IPS DF 6.9 (cell line): ENCODE measurements around the gene CYP2W1.
"Not testable (repeated sequence)": the region's sequence is repeated elsewhere in the genome, so short reads cannot be mapped to it uniquely, and the experiment has no call there.

Experiments used
- DNase-seq: peaks from one replicate; pipeline ENCODE4 v3.0.0-alpha.2; 2013; ENCODE audit warnings: low read depth, low spot score
- H3K27ac ChIP-seq: one replicate; pipeline ENCODE4 v1.5.1; 2013; ENCODE audit warnings: low read length, control low read depth
- H3K27me3 ChIP-seq: 2 replicates; pipeline ENCODE4 v1.6.1; 2013; ENCODE audit warnings: mild to moderate bottlenecking, low read length; ENCODE audit not compliant: control insufficient read depth, insufficient read depth
- H3K36me3 ChIP-seq: 2 replicates; pipeline ENCODE4 v1.6.1; 2013; ENCODE audit warnings: low read length; ENCODE audit not compliant: control insufficient read depth, insufficient read depth
- H3K4me1 ChIP-seq: 2 replicates; pipeline ENCODE4 v1.6.1; 2013; ENCODE audit warnings: low read length; ENCODE audit not compliant: control insufficient read depth, insufficient read depth
- H3K4me3 ChIP-seq: 2 replicates; pipeline ENCODE4 v1.5.1; 2013; ENCODE audit warnings: mild to moderate bottlenecking, low read length
- H3K9me3 ChIP-seq: 2 replicates; pipeline ENCODE4 v1.6.1; 2013; ENCODE audit warnings: low read length, inconsistent platforms; ENCODE audit not compliant: control insufficient read depth, insufficient read depth
- WGBS: extraction: QIAGEN DNeasy Blood & Tissue Kit; methylation state at CpG from one replicate; pipeline ENCODE4 v1.1.7; 2013; ENCODE audit warnings: mixed read lengths, missing lambda C conversion rate; ENCODE audit not compliant: insufficient read length, insufficient coverage; 5-methylcytosine and 5-hydroxymethylcytosine counted together

CYP2W1 gene

DNA sequence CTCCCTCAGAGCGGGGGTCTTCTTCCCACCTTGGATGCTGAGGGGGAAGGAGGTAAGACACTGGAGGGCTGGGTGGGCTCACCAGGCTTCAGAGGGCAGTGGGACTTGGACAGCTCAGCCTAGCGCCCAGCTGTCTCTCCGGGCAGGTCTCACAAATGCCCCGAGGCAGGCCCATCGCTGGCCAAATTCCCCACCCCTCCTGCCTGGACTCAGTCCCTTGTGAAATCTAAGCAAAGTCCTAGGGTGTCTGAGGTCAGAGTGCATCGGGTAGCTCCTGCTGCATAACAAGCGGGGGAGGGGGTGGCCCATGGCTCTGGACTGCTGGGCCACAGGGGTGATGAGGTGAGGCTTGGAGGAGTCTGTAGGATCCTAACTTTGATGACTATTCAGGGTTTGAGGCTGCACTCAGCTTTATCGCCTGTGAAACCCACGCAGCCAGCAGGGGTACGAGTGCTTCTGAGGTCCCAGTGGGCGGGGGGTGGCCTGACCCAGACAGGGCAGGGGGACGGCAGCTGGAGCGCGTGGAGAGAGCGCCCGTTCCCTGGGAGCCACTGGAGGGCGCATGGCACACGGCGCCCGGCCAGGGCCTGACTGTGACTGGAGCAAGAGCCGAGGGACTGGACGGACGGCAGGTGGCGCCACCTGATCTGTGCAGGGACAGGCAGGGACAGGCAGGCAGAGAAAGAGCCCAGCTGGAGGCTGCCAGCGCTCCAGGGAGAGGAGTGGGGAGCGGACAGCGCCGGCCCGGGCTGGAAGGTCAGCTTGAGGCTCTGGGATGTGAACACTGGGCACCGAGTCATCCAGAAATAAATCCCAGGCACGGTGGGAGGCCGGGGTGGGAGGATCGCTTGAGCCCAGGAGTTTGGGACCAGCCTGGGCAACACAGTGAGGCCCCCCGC lies 10.0 kb downstream of the CYP2W1 start:
- Histone ChIP-seq H3K9me3 (no peaks in the 10 kb centered on the region), H3K27ac (no peak overlapping the region), H3K4me1 (no peaks in the 10 kb centered on the region; the same call in 1 of the 2 replicates), H3K4me3 (no peak overlapping the region), H3K36me3 (no peaks in the 10 kb centered on the region; the same call in 1 of the 2 replicates), H3K27me3 (no peaks in the 10 kb centered on the region)
- WGBS, result no CpG with 5 or more reads among the region's 34 CpGs
- peak; percentile 90 for DNase-seq

DNA sequence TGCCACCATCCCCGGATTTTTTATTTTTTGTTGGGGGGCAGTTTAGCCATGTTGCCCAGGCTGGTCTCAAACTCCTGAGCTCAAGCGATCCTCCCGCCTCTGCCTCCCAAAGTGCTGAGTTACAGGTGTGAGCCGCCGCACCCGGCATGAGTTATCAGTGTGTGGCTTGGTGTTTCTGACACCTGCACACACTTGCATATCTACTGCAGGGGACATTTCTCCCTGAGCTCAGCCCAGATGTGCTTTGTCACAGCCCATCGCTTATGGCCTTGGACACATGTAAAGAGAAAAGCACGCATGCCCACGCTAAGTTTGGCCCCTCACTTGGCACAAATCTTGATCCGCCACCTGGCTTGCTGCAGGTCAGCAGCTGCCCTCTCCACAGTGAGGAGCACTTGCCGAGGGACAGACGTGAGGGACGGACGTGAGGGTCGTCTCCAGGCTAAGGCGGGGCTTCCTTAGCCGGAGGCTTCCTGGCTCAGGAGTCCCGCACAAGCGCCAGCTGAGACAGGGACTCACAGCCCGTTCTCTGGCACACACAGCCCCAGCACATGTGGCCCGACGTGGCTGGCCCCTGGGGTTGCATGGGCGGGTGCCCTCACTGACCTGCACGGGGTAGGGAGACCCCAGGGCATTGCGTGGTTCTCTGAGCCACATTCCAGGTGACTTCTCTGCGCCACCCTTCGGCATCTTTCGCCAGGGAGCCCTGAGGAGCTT lies 11.8 kb downstream of the CYP2W1 start:
- Histone ChIP-seq H3K9me3 (no peaks in the 10 kb centered on the region), H3K36me3 (no peaks in the 10 kb centered on the region; the same call in 1 of the 2 replicates), H3K4me1 (no peaks in the 10 kb centered on the region), H3K27me3 (no peaks in the 10 kb centered on the region), H3K4me3 (no peak overlapping the region), H3K27ac (no peak overlapping the region)
- DNase-seq, result no peak
- WGBS, result no CpG with 5 or more reads among the region's 28 CpGs

DNA sequence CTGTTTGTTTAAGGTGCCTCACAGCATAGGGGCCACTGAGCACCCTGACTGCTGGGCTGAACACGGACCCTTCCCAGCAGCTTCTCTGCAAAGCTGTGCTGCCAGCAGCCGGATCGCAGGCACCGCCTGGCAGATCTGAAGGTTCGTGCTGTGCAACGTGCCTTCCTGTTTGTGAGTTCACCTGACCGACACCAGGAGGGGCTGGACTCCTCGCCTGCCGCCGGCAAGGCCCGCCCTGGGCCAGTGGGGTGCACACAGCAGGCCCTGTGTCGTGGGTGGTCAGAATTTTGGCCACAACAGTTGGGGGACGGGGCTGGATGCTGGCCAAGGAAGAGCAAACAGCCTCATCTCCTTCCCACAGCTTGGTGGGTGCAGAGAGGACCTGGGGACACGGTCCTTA lies 12.6 kb downstream of the CYP2W1 start:
- no peaks in the 10 kb centered on the region for H3K27me3 ChIP-seq
- H3K4me1 ChIP-seq, result no peaks in the 10 kb centered on the region
- H3K4me3 ChIP-seq, result no peak overlapping the region
- no peaks in the 10 kb centered on the region for H3K9me3 ChIP-seq
- no CpG with 5 or more reads among the region's 14 CpGs for WGBS
- no peak for DNase-seq
- H3K27ac ChIP-seq, result no peak overlapping the region
- no peaks in the 10 kb centered on the region; the same call in 1 of the 2 replicates for H3K36me3 ChIP-seq

DNA sequence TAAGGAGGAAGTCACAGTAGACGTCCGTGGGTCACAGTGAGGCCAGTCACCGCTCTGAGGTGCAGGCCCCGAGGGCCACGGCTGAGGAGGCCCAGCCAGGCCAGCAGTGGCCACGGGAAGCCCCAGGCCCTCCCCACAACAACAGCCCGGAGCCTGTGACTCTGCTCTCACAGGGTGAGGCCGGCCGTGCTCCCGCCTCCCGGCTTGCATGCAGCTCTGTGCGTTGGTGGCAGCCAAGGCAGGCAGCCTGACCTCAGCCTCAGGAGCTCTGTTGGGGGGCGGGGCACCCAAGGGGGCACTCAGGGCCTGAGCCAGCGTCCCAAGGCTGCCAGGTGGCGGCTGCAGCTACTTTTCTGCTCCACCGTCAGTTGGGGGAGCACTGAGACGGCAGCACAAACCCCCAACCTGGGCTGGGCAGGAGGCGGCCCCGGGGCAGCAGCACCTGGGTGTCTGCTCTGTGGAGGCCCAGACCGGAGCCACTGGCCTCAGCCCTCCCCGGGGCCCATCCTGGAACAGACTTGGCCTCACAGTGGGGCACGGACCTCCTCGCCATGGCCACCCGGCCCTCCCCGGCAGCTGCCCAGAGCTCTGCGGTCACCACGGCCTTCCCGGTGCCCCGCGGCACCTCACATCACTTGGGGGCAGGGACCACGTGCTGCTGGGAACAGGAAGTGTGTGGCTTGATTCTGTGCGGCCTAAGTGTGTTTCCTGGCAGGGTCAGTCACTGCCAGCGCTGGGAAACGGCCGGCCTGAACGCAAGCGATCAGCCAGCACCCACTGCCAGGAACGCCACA lies 13.3 kb downstream of the CYP2W1 start:
- Histone ChIP-seq H3K36me3 (no peaks in the 10 kb centered on the region; the same call in 1 of the 2 replicates), H3K27me3 (no peaks in the 10 kb centered on the region), H3K4me3 (no peak overlapping the region), H3K4me1 (no peaks in the 10 kb centered on the region), H3K9me3 (no peaks in the 10 kb centered on the region), H3K27ac (no peak overlapping the region)
- DNase-seq, result no peak
- WGBS, result no CpG with 5 or more reads among the region's 38 CpGs

DNA sequence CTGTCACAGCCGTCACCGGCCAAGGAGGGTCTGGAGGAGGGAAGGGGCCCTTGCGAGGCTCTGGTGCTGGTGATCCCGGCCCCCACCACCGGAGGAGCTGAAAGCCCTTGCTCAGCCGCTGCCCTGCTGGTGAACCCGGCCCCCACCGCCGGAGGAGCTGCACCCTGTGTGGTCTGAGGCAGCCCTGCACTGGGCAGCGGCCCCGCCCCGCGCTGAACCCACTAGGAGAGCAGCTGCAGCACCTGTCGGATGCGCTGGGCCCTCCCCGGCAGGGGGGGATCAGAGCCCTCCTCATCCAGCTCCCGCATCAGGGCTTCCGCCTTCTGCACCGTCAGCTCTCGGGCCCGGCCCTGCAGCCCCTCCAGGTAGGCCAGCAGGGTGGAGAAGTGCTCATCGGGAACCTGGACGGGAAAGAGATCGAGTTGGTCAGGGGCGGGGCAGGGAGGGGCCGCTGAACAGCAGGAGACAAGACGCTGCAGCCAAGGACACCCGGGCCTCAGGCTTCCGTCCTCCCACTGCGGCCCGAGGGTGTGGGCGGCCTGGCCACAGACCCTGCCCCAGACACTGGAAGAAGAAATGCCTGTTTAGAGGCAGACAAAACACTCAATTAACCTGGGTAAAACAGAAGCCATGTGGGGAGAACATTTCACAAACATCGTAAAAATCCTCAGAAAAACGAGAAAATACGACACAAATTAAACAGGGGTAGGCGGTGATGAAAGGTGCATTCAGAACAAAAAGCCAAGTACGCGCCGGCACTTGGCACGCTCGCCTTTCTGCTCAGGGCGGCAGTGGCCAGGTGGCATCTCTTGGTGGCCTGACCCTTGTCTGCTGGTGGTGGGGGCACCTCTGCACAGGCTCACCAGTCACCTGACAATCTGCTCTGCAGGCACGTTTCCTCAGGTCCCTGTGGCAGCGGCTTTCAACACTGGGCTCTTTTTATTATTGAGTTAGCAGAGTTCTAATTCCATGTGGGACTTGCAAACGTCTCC lies 14.7 kb downstream of the CYP2W1 start:
- no peaks in the 10 kb centered on the region; the same call in 1 of the 2 replicates for H3K36me3 ChIP-seq
- no peak for DNase-seq
- H3K27ac ChIP-seq, result no peak overlapping the region
- no peak overlapping the region for H3K4me3 ChIP-seq
- H3K27me3 ChIP-seq, result no peaks in the 10 kb centered on the region
- no peaks in the 10 kb centered on the region for H3K9me3 ChIP-seq
- no CpG with 5 or more reads among the region's 45 CpGs for WGBS
- no peaks in the 10 kb centered on the region for H3K4me1 ChIP-seq

DNA sequence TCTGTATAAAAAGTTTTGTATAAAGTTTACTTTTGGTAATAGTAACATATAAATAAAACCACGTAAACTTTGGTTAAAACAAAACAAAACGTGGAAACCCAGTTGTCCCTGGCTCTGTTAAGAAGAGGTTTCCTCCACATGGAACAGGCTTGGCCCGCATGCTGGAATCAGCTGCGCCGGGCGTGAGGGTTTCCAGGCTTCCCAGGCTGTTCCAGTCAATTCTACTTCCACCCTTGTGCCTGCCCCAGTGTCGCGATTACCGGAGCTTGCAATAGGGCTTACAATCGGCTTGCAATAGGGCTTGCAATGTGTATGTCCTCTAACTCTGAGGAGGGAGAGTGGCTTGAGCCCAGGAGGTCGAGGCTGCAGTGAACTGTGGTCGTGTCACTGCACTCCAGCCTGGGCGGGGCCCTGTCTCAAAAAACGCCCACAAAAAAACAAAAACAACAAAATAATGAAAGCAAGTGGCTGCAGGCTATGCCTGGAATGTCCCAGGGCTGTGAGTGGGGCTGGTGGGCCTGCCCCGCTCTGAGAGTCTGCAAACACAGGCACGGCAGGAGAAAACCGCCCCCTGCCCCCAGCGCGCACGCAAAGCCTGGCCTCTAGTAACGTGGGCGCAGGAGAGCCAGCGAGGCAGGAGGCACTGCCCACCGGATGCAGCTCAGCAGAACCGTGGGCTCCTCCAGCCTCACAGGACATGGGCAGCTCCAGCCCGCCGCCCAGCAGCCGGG lies 16.3 kb downstream of the CYP2W1 start:
- Histone ChIP-seq H3K4me1 (no peaks in the 10 kb centered on the region), H3K4me3 (no peak overlapping the region), H3K9me3 (no peaks in the 10 kb centered on the region), H3K36me3 (no peaks in the 10 kb centered on the region; the same call in 1 of the 2 replicates), H3K27me3 (no peaks in the 10 kb centered on the region), H3K27ac (no peak overlapping the region)
- no CpG with 5 or more reads among the region's 28 CpGs for WGBS
- DNase-seq, result no peak

DNA sequence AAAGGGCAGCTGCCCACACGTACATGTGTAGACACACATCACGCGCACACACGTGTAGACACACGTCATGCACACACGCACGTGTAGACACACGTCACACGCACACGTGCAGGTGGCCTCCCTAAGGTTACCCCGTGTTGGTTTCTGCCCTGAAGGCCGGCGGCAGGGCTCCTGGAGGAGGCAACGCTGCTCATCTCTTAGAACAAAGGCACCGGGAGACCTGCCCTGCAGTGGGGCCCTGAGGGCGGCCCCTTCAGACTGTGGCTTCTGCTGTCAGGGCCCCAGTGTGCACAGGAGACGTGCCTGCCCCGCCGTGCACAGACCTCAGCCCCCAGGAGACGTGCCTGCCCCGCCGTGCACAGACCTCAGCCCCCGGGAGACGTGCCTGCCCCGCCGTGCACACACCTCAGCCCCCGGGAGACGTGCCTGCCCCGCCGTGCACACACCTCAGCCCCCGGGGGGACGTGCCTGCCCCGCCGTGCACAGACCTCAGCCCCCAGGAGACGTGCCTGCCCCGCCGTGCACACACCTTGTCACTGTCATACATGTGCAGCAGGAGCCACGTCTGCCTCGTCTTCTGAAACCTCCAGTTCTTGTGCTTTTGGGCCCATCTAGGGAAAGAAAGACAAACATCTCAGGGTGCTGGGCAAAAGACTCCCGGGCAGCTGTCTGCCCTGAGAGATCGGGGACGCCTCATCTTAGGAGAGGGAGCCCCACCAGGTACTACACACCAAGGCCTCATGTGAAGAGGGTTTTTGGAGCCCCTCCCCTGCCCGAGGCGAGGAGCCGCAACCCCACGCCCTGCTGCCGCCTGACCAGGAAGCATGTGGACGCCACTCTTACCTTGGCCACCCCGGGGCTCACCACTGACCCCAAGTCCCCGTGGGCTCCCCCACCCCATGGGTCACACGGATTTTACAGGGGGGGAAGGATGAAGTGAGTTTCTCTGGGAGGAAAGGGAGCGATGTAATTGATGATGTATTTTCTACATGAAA lies 17.3 kb downstream of the CYP2W1 start:
- Histone ChIP-seq H3K27ac (no peak overlapping the region), H3K9me3 (no peaks in the 10 kb centered on the region), H3K36me3 (no peaks in the 10 kb centered on the region; the same call in 1 of the 2 replicates), H3K27me3 (no peaks in the 10 kb centered on the region), H3K4me1 (no peaks in the 10 kb centered on the region), H3K4me3 (no peak overlapping the region)
- no CpG with 5 or more reads among the region's 52 CpGs for WGBS
- DNase-seq, result no peak

DNA sequence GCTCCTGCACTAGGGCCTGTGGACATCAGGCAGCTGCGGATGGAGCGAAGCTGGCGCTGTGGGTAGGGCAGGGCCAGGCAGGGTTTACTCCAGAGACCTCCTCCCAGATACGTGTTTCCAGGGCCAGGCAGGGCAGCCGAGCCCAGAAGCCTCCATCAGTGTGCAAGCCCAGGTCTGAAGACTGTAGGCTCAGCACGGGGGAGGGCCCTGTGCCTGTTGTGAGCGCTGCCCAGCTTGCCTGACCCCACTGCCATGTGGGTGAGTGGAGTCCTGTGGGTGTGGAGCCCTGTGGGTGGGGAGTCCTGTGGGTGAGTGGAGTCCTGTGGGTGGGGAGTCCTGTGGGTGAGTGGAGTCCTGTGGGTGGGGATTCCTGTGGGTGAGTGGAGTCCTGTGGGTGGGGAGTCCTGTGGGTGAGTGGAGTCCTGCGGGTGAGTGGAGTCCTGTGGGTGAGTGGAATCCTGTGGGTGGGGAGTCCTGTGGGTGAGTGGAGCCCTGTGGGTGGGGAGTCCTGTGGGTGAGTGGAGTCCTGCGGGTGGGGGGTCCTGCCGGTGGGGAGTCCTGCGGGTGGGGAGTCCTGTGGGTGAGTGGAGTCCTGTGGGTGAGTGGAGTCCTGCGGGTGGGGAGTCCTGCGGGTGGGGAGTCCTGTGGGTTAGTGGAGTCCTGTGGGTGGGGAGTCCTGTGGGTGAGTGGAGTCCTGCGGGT lies 18.2 kb downstream of the CYP2W1 start:
- H3K4me1 ChIP-seq, result not testable (repeated sequence)

More for the DNA sequence above, 18.2 kb downstream of the CYP2W1 start:
- not testable (repeated sequence) for H3K27me3 ChIP-seq, H3K9me3 ChIP-seq, H3K4me3 ChIP-seq, H3K36me3 ChIP-seq, H3K27ac ChIP-seq, DNase-seq
- WGBS, result no CpG with 5 or more reads among the region's 14 CpGs
